NCI-H446 (cell line): ENCODE data around the gene GRIN3A.
A peak's percentile ranks its signal among the peaks of the same experiment; 100 is the strongest.
"Not testable (repeated sequence)": the region's sequence is repeated elsewhere in the genome, so short reads cannot be mapped to it uniquely, and the experiment has no call there.

ENCODE experiments used
- DNase-seq, 2 experiments: peaks; one replicate each; lab custom pipeline; 2025; lab: John Stamatoyannopoulos, UW

The GRIN3A gene

GRCh38 chr9:101738566-101739183 lies at the start of gene GRIN3A:
Gene GRIN3A, minus strand, starts transcription at chr9:101738647. Its CDS starts 668 bp downstream, at chr9:101737979.
- DNase-seq: peak in 1 of 2 experiments; percentile 66

- DNase-seq: peak in 1 of 2 experiments; percentile 63
These were observed 49.4 kb upstream of the GRIN3A start for GRCh38 chr9:101787891-101788290.

- DNase-seq: no peak
These were observed 39.9 kb upstream of the GRIN3A start for GRCh38 chr9:101778332-101778731.

GRCh38 chr9:101764472-101764871 lies 26.0 kb upstream of the GRIN3A start:
- DNase-seq: no peak

GRCh38 chr9:101758304-101758930 lies 20.0 kb upstream of the GRIN3A start:
- DNase-seq: no peak

GRCh38 chr9:101753716-101754115 lies 15.3 kb upstream of the GRIN3A start:
- DNase-seq: no peak

GRCh38 chr9:101751895-101752294 lies 13.4 kb upstream of the GRIN3A start:
- no peak for DNase-seq

- DNase-seq: no peak
These were observed 864 bp upstream of the GRIN3A start for GRCh38 chr9:101739311-101739710.

- peak in 1 of 2 experiments; percentile 35 for DNase-seq
These were observed 512 bp downstream of the GRIN3A start for GRCh38 chr9:101737705-101738565.

GRCh38 chr9:101737165-101737704 lies 1.2 kb downstream of the GRIN3A start:
- no peak for DNase-seq

GRCh38 chr9:101736717-101737116 lies 1.7 kb downstream of the GRIN3A start:
- DNase-seq: no peak

GRCh38 chr9:101731429-101731828 lies 7.0 kb downstream of the GRIN3A start:
- DNase-seq: no peak

GRCh38 chr9:101727612-101728524 lies 10.6 kb downstream of the GRIN3A start:
- DNase-seq: peak in 1 of 2 experiments; percentile 49

GRCh38 chr9:101724271-101724670 lies 14.2 kb downstream of the GRIN3A start:
- DNase-seq: not testable (repeated sequence)

- no peak for DNase-seq
These were observed 20.3 kb downstream of the GRIN3A start for GRCh38 chr9:101718192-101718591.

GRCh38 chr9:101716629-101717028 lies 21.8 kb downstream of the GRIN3A start:
- peak in 1 of 2 experiments; percentile 71 for DNase-seq

GRCh38 chr9:101711330-101711941 lies 27.0 kb downstream of the GRIN3A start:
- no peak for DNase-seq

GRCh38 chr9:101708855-101709254 lies 29.6 kb downstream of the GRIN3A start:
- DNase-seq: no peak

GRCh38 chr9:101707721-101708120 lies 30.7 kb downstream of the GRIN3A start:
- no peak for DNase-seq

GRCh38 chr9:101706997-101707396 lies 31.4 kb downstream of the GRIN3A start:
- no peak for DNase-seq

GRCh38 chr9:101706261-101706798 lies 32.1 kb downstream of the GRIN3A start:
- DNase-seq: no peak
